Ovary (tissue), 10 donors: ENCODE results near the gene PSMB7. TPM values are rescaled to one million over a fixed set of nuclear protein-coding genes. Genes with fewer than 3 reads are reported as not detected.

ENCODE experiments used
- DNase-seq, 5 donors: peaks; one replicate each; pipeline ENCODE4 v3.0.0-alpha.2; 2019 to 2020
- H3K27ac ChIP-seq, 2 donors: fragments of 200-600 bp; one replicate each; pipeline versions ENCODE4 v1.5.1 to v1.8.0; 2019 to 2022
- H3K27me3 ChIP-seq: fragments of 200-600 bp; one replicate; pipeline ENCODE4 v1.8.0; 2022
- H3K36me3 ChIP-seq: fragments of 200-600 bp; sonication (generic); one replicate; pipeline ENCODE4 v1.5.1; 2019
- H3K4me1 ChIP-seq: one replicate; pipeline ENCODE4 v1.8.1; 2013; ENCODE audit warnings: mild to moderate bottlenecking, moderate library complexity; ENCODE audit not compliant: insufficient read depth
- H3K4me3 ChIP-seq: fragments of 200-600 bp; sonication (generic); one replicate; pipeline ENCODE4 v1.5.1; 2017
- H3K9me3 ChIP-seq, 2 donors: fragments of 200-600 bp in 1 of 2; sonication (generic) in 1 of 2; one replicate each; pipeline versions ENCODE4 v1.5.1 to v1.8.1; 2013 to 2019; ENCODE audit warnings: mild to moderate bottlenecking in 1 of 2, moderate library complexity in 1 of 2
- CTCF ChIP-seq, 3 donors: fragments of 450-650 bp in 2 of 3; fragments of 200-600 bp in 1 of 3; IDR thresholded peaks; one replicate each; pipeline versions ENCODE4 v1.5.1 to v1.8.0; 2016 to 2022; ENCODE audit warnings: antibody characterized with exemption in 3 of 3, mild to moderate bottlenecking in 1 of 3
- EP300 ChIP-seq: sonication (generic); formaldehyde crosslinking; IDR thresholded peaks from one replicate; pipeline ENCODE4 v1.6.1; 2017; ENCODE audit warnings: antibody characterized with exemption
- POLR2A ChIP-seq: fragments of 450-650 bp; IDR thresholded peaks from one replicate; pipeline ENCODE4 v1.6.1; 2017; ENCODE audit warnings: antibody characterized with exemption, mild to moderate bottlenecking, moderate library complexity
- WGBS, 3 donors: extraction: QIAGEN DNeasy Blood & Tissue Kit in 1 of 3; methylation state at CpG; one replicate each; pipeline versions ENCODE4 v1.1.5 to v1.1.7; 2013 to 2017; 5-methylcytosine and 5-hydroxymethylcytosine counted together
- intact Hi-C, 4 donors: fragments of 100-400 bp; cut with DNase I; formaldehyde crosslinking; loops; one replicate each; pipeline versions ENCODE4 v1.11.0 to v1.15.1; 2022 to 2023
- long read RNA-seq, 3 donors: library from polyadenylated mRNA in 2 of 3; unstranded in 2 of 3; transcript quantifications; one replicate each; pipeline ENCODE4 v2.0.0 and lab custom pipeline, GENCODE V29; 2021 to 2026
- polyA plus RNA-seq, 2 donors: library from polyadenylated mRNA; stranded (reverse); fragments of 200-250 nt in 1 of 2; fragments of 350-450 nt in 1 of 2; fragmentation: Illumina TruSeq in 1 of 2; extraction: RNeasy Lipid Tissue Mini Kit (QIAGEN cat#74804) in 1 of 2; gene quantifications; one replicate each; pipeline ENCODE4 v1.2.3, GENCODE V29; 2013 to 2014
- total RNA-seq, 7 donors: library from RNA; depleted of rRNA in 2 of 7; stranded (reverse); fragments of >200 nt in 2 of 7; fragmentation: NEBNext Ultra II Directional in 3 of 7; extraction: Animal tissue kit (Norgen Biotek cat#: 25700) in 3 of 7; gene quantifications; one replicate each; pipeline versions ENCODE4 v1.1.0 to v1.2.4, GENCODE V29; 2016 to 2023
- donor health status: DM: no; HTN: no; CAD: no; lungs with moderate emphysema.
- donor health status: DM: no; HTN: no; CAD: no.
- donor health status: Bipolar disorder and iron deficiency.
- donor health status: DM: yes; HTN: yes; CAD: no.
- donor health status: DM: no; HTN: no; CAD: no.
- donor health status: DM: yes; HTN: yes; CAD: no.

The PSMB7 gene
- 100 to 1,000 TPM in 1 of 7 donors, 10 to 100 TPM in 6; 88.0 to 102 (median 92.7) TPM for total RNA-seq
- polyA plus RNA-seq: 100 to 1,000 TPM; 153 to 211 TPM
- long read RNA-seq, donor 1, transcript PSMB7-201 (8 exons, 980 nt): major isoform, 136 of 158 reads
- long read RNA-seq, donor 1, partial matches to known transcripts: 15 of 158 reads
- long read RNA-seq, donor 1, other reads (novel, unspliced or antisense): 7 of 158 reads
- long read RNA-seq, donor 2, transcript PSMB7-201 (8 exons, 980 nt): major isoform, 103 of 192 reads
- long read RNA-seq, donor 2, partial matches to known transcripts: 82 of 192 reads
- long read RNA-seq, donor 2, other reads (novel, unspliced or antisense): 5 of 192 reads
- long read RNA-seq, donor 3, transcript PSMB7-201 (8 exons, 980 nt): major isoform, 83 of 93 reads
- long read RNA-seq, donor 3, partial matches to known transcripts: 4 of 93 reads
- long read RNA-seq, donor 3, other reads (novel, unspliced or antisense): 6 of 93 reads

GRCh38 chr9:124415102-124415851 lies at the start of gene PSMB7:
Gene PSMB7, minus strand, starts transcription at chr9:124415442. Its CDS starts 17 bp downstream, at chr9:124415425.
- H3K27me3 ChIP-seq: no peaks in the 10 kb centered on the region
- peak; percentile 94 to 98 (median 96) for DNase-seq
- H3K36me3 ChIP-seq: no peaks in the 10 kb centered on the region
- 5 to 7% (median 6%) methylated on average over 41 of the region's 41 CpGs for WGBS, 3 donors
- peaks cover 6% of the 10 kb centered on the region for H3K4me1 ChIP-seq
- intact Hi-C loops: loop anchor here in 1 of 4 donors (5.0 kb wide), 1 partner anchor 122 kb away; no protein-coding TSS in a partner anchor
- no peak within 1 kb of the TSS for H3K27ac ChIP-seq
- H3K4me3 ChIP-seq: peak within 1 kb of the TSS; percentile 62
- TF ChIP-seq POLR2A: peak; percentile 23
- peak; percentile 75 to 82 (median 75) for TF ChIP-seq CTCF (IDR thresholded peaks at IDR 0.05)
- no peak for TF ChIP-seq EP300
- no peaks in the 10 kb centered on the region for H3K9me3 ChIP-seq

- TF ChIP-seq CTCF (IDR thresholded peaks at IDR 0.05): no peak
- no peak for TF ChIP-seq POLR2A
- no peak for TF ChIP-seq EP300
- 89 to 91% (median 90%) methylated on average over 1 of the region's 1 CpG for WGBS, 3 donors
Observed at GRCh38 chr9:124462739-124463138, 47.5 kb upstream of the PSMB7 start.

GRCh38 chr9:124458441-124458840 lies 43.2 kb upstream of the PSMB7 start:
- WGBS, 3 donors: 78 to 84% (median 80%) methylated on average over 9 of the region's 9 CpGs
- no peak for TF ChIP-seq CTCF (IDR thresholded peaks at IDR 0.05)
- no peak for TF ChIP-seq POLR2A
- TF ChIP-seq EP300: no peak
- Histone ChIP-seq H3K4me1 (no peaks in the 10 kb centered on the region), H3K27ac (no peak overlapping the region), H3K27me3 (no peaks in the 10 kb centered on the region), H3K36me3 (no peaks in the 10 kb centered on the region), H3K4me3 (no peak overlapping the region), H3K9me3 (no peaks in the 10 kb centered on the region)
- intact Hi-C loops: no loop called here
- no peak for DNase-seq

More at GRCh38 chr9:124462739-124463138, 47.5 kb upstream of the PSMB7 start:
- Histone ChIP-seq H3K27me3 (no peaks in the 10 kb centered on the region), H3K4me1 (no peaks in the 10 kb centered on the region), H3K4me3 (no peak overlapping the region), H3K36me3 (no peaks in the 10 kb centered on the region), H3K27ac (no peak overlapping the region), H3K9me3 (no peaks in the 10 kb centered on the region)
- DNase-seq: no peak
- intact Hi-C loops: no loop called here

GRCh38 chr9:124457887-124458431 lies 42.7 kb upstream of the PSMB7 start:
- no peaks in the 10 kb centered on the region for H3K27me3 ChIP-seq
- no peak overlapping the region for H3K27ac ChIP-seq
- WGBS, 3 donors: 71 to 79% (median 72%) methylated on average over 8 of the region's 8 CpGs
- intact Hi-C loops: no loop called here
- H3K4me3 ChIP-seq: no peak overlapping the region
- no peak for DNase-seq
- H3K4me1 ChIP-seq: no peaks in the 10 kb centered on the region
- H3K9me3 ChIP-seq: no peaks in the 10 kb centered on the region
- TF ChIP-seq CTCF (IDR thresholded peaks at IDR 0.05) (no peak), POLR2A (no peak), EP300 (no peak)
- no peaks in the 10 kb centered on the region for H3K36me3 ChIP-seq
